Hepatocyte (in vitro differentiated cells): Measurements from ENCODE around the gene SLC4A5. TPM values are rescaled to one million over a fixed set of nuclear protein-coding genes. Genes with fewer than 3 reads are reported as not detected.

Experiments used
- DNase-seq: peaks from one replicate; pipeline ENCODE4 v3.0.0-alpha.2; 2016; ENCODE audit warnings: low spot score
- H2AFZ ChIP-seq: fragments of 200-600 bp; sonication (generic); 2 replicates; pipeline ENCODE4 v1.6.0; 2016; ENCODE audit warnings: antibody characterized with exemption, mild to moderate bottlenecking
- H3K27ac ChIP-seq: fragments of 200-600 bp; sonication (generic); 2 replicates; pipeline ENCODE4 v1.5.1; 2016; ENCODE audit warnings: mild to moderate bottlenecking
- H3K27me3 ChIP-seq: fragments of 200-600 bp; sonication (generic); 2 replicates; pipeline ENCODE4 v1.6.1; 2016
- H3K36me3 ChIP-seq: fragments of 200-600 bp; sonication (generic); replicated peaks from 2 replicates; pipeline ENCODE4 v1.5.1; 2016; ENCODE audit warnings: low read depth; ENCODE audit not compliant: insufficient read depth
- H3K4me1 ChIP-seq: fragments of 200-600 bp; sonication (generic); 2 replicates; pipeline ENCODE4 v1.5.1; 2016; ENCODE audit warnings: mild to moderate bottlenecking, moderate library complexity; ENCODE audit not compliant: insufficient read depth
- H3K4me2 ChIP-seq: fragments of 200-600 bp; sonication (generic); 2 replicates; pipeline ENCODE4 v1.6.0; 2016
- H3K4me3 ChIP-seq: fragments of 200-600 bp; sonication (generic); 2 replicates; pipeline ENCODE4 v1.5.1; 2016; ENCODE audit warnings: mild to moderate bottlenecking
- H3K79me2 ChIP-seq: fragments of 200-600 bp; sonication (generic); 2 replicates; pipeline ENCODE4 v1.6.0; 2017; ENCODE audit warnings: mild to moderate bottlenecking
- H3K9me2 ChIP-seq: fragments of 200-600 bp; sonication (generic); replicated peaks from 2 replicates; pipeline ENCODE4 v1.6.0; 2017; ENCODE audit warnings: mild to moderate bottlenecking; ENCODE audit not compliant: insufficient read depth
- H3K9me3 ChIP-seq: fragments of 200-600 bp; sonication (generic); 2 replicates; pipeline ENCODE4 v1.5.1; 2016; ENCODE audit warnings: low read depth, mild to moderate bottlenecking
- H4K20me1 ChIP-seq: fragments of 200-600 bp; sonication (generic); 2 replicates; pipeline ENCODE4 v1.6.0; 2016; ENCODE audit warnings: mild to moderate bottlenecking; ENCODE audit not compliant: insufficient read depth, poor library complexity, severe bottlenecking
- EZH2 ChIP-seq: fragments of 200-600 bp; sonication (generic); IDR thresholded peaks from 2 replicates; pipeline ENCODE4 v1.6.1; 2016; ENCODE audit warnings: antibody characterized with exemption, mild to moderate bottlenecking, borderline replicate concordance
- EZH2phosphoT487 ChIP-seq: fragments of 200-600 bp; sonication (generic); IDR thresholded peaks from one replicate; pipeline ENCODE4 v1.6.1; 2018; ENCODE audit warnings: antibody characterized with exemption, mild to moderate bottlenecking, low read depth, moderate library complexity; ENCODE audit not compliant: unreplicated experiment, severe bottlenecking
- WGBS: methylation state at CpG from one replicate; pipeline ENCODE4 v1.1.6; 2016; ENCODE audit warnings: low lambda C conversion rate; ENCODE audit errors: missing lambda C conversion rate; 5-methylcytosine and 5-hydroxymethylcytosine counted together
- polyA plus RNA-seq: library from polyadenylated mRNA; unstranded; fragments of >200 nt; fragmentation: Nextera tagmentation; extraction: Ambion mirVana; gene quantifications from 2 replicates; pipeline ENCODE4 v1.2.1, GENCODE V29; 2016
- total RNA-seq: library from RNA; depleted of rRNA; stranded (reverse); fragments of >200 nt; gene quantifications from 2 replicates; pipeline ENCODE4 v1.2.3, GENCODE V29; 2014
- TF ChIP-seq, protein P1 (sequence below): fragments of 200-600 bp; sonication (generic); IDR thresholded peaks from 2 replicates; pipeline ENCODE4 v1.5.1; 2016; ENCODE audit warnings: antibody characterized with exemption, mild to moderate bottlenecking; ENCODE audit not compliant: poor library complexity

Gene SLC4A5
- total and polyA plus RNA-seq, 2 experiments from 2014 or later: 0.28 to 1.5 TPM

DNA sequence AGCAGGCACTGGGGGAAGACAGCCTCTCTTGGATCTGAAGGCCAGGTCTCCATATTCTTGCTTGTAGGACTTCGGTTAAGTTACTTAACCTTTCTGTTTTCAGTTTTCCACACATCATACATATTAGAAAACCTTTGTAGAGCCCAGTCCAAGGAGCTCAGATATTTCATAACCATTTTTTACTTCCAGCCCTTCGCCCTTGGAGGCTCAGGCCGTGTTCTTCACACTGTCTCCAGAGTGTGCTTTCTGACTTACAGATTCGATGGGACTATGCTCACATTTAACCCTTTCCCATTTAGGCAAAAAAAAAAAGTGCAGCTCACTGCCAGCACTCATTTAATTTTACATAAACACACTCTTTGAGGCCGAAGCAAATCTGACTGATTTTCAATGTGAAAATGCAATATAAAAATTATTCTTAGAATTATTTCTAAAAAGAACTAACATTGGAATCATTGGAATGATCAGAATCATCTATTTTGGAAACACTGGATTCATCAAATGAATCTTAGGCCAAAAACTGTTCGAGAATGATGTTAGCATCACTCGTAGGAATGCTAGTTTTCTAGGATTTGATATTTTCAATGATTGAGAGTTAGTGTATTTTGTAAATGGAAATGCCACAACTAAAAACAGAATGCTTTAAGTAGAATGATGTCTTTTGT, 89.8 kb downstream of the SLC4A5 start:
- H3K4me3 ChIP-seq: no peak overlapping the region
- no peaks in the 10 kb centered on the region for H3K36me3 ChIP-seq
- no peaks in the 10 kb centered on the region for H3K79me2 ChIP-seq
- no peaks in the 10 kb centered on the region for H4K20me1 ChIP-seq
- DNase-seq: no peak
- H2AFZ ChIP-seq: no peak overlapping the region
- TF ChIP-seq EZH2 (no peak), EZH2phosphoT487 (no peak)
- TF ChIP-seq, protein P1, sequence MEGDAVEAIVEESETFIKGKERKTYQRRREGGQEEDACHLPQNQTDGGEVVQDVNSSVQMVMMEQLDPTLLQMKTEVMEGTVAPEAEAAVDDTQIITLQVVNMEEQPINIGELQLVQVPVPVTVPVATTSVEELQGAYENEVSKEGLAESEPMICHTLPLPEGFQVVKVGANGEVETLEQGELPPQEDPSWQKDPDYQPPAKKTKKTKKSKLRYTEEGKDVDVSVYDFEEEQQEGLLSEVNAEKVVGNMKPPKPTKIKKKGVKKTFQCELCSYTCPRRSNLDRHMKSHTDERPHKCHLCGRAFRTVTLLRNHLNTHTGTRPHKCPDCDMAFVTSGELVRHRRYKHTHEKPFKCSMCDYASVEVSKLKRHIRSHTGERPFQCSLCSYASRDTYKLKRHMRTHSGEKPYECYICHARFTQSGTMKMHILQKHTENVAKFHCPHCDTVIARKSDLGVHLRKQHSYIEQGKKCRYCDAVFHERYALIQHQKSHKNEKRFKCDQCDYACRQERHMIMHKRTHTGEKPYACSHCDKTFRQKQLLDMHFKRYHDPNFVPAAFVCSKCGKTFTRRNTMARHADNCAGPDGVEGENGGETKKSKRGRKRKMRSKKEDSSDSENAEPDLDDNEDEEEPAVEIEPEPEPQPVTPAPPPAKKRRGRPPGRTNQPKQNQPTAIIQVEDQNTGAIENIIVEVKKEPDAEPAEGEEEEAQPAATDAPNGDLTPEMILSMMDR: no peak
- H3K27ac ChIP-seq: no peak overlapping the region
- 78% methylated on average over 7 of the region's 7 CpGs for WGBS
- no peak overlapping the region for H3K4me2 ChIP-seq
- H3K27me3 ChIP-seq: no peaks in the 10 kb centered on the region
- no peaks in the 10 kb centered on the region for H3K9me2 ChIP-seq
- H3K4me1 ChIP-seq: no peaks in the 10 kb centered on the region
- H3K9me3 ChIP-seq: no peaks in the 10 kb centered on the region

GRCh38 chr2:74252862-74253261, 90.4 kb downstream of the SLC4A5 start:
- no peaks in the 10 kb centered on the region for H3K27me3 ChIP-seq
- H4K20me1 ChIP-seq: no peaks in the 10 kb centered on the region
- TF ChIP-seq EZH2 (no peak), EZH2phosphoT487 (no peak)
- TF ChIP-seq, protein P1: no peak
- no peak for DNase-seq
- H2AFZ ChIP-seq: no peak overlapping the region
- no peak overlapping the region for H3K4me2 ChIP-seq
- H3K79me2 ChIP-seq: no peaks in the 10 kb centered on the region
- WGBS: 92% methylated on average over 9 of the region's 9 CpGs
- H3K27ac ChIP-seq: no peak overlapping the region
- no peak overlapping the region for H3K4me3 ChIP-seq
- H3K4me1 ChIP-seq: no peaks in the 10 kb centered on the region
- no peaks in the 10 kb centered on the region for H3K9me3 ChIP-seq
- H3K9me2 ChIP-seq: no peaks in the 10 kb centered on the region
- H3K36me3 ChIP-seq: no peaks in the 10 kb centered on the region

GRCh38 chr2:74252036-74252435, 91.2 kb downstream of the SLC4A5 start:
- no peaks in the 10 kb centered on the region for H4K20me1 ChIP-seq
- no peak overlapping the region for H3K4me3 ChIP-seq
- no peaks in the 10 kb centered on the region for H3K4me1 ChIP-seq
- H2AFZ ChIP-seq: no peak overlapping the region
- DNase-seq: no peak
- H3K36me3 ChIP-seq: no peaks in the 10 kb centered on the region
- no peak for TF ChIP-seq EZH2phosphoT487
- TF ChIP-seq, protein P1: no peak
- TF ChIP-seq EZH2: no peak
- no peak overlapping the region for H3K27ac ChIP-seq
- H3K79me2 ChIP-seq: no peaks in the 10 kb centered on the region
- no peaks in the 10 kb centered on the region for H3K9me2 ChIP-seq
- WGBS: 79% methylated on average over 4 of the region's 10 CpGs
- no peaks in the 10 kb centered on the region for H3K27me3 ChIP-seq
- H3K9me3 ChIP-seq: no peaks in the 10 kb centered on the region
- no peak overlapping the region for H3K4me2 ChIP-seq

- Histone ChIP-seq H3K4me1 (no peaks in the 10 kb centered on the region), H2AFZ (no peak overlapping the region), H3K27ac (no peak overlapping the region), H3K9me2 (no peaks in the 10 kb centered on the region), H3K79me2 (no peaks in the 10 kb centered on the region), H3K4me2 (no peak overlapping the region), H3K9me3 (no peaks in the 10 kb centered on the region), H3K36me3 (no peaks in the 10 kb centered on the region), H4K20me1 (no peaks in the 10 kb centered on the region), H3K4me3 (no peak overlapping the region), H3K27me3 (no peaks in the 10 kb centered on the region)
- TF ChIP-seq, protein P1: peak; percentile 76
- TF ChIP-seq EZH2phosphoT487 (no peak), EZH2 (no peak)
- peak; percentile 73 for DNase-seq
- WGBS: 41% methylated on average over 10 of the region's 10 CpGs
These were observed 93.0 kb downstream of the SLC4A5 start for GRCh38 chr2:74250189-74250631.
